ENCODE measurements around the gene ISCU. TPM values are rescaled to one million over a fixed set of nuclear protein-coding genes. Genes with fewer than 3 reads are reported as not detected.

ISCU gene
- total RNA-seq, 4 donors from 2014 or later: 229 to 512 (median 248) TPM

- 90 to 93% methylated on average over 4 of the region's 4 CpGs for WGBS, 2 donors
- intact Hi-C loops (cut with DNase I): no loop called here
- Histone ChIP-seq H3K27ac (no peak overlapping the region), H3K36me3 (peaks cover 45% of the 10 kb centered on the region in 2 donors), H3K27me3 (no peaks in the 10 kb centered on the region), H3K4me3 (replicated peaks in 1 of 3) (no peak overlapping the region), H3K9me3 (no peaks in the 10 kb centered on the region), H3K4me1 (no peaks in the 10 kb centered on the region)
- TF ChIP-seq CTCF (IDR thresholded peaks at IDR 0.05) (no peak), POLR2A (IDR thresholded peaks at IDR 0.05) (no peak)
- DNase-seq: no peak
Measured at GRCh38 chr12:108542320-108542719, 20.1 kb upstream of the ISCU start.

- H3K4me1 ChIP-seq: no peaks in the 10 kb centered on the region
- no peak for DNase-seq
- 90 to 94% methylated on average over 3 of the region's 3 CpGs for WGBS, 2 donors
- H3K36me3 ChIP-seq: peaks cover 36 to 47% of the 10 kb centered on the region in 2 donors
- intact Hi-C loops (cut with DNase I): no loop called here
- H3K27ac ChIP-seq: no peak overlapping the region
- no peaks in the 10 kb centered on the region for H3K9me3 ChIP-seq
- TF ChIP-seq POLR2A (IDR thresholded peaks at IDR 0.05) (no peak), CTCF (IDR thresholded peaks at IDR 0.05) (no peak)
- H3K27me3 ChIP-seq: no peaks in the 10 kb centered on the region
- no peak overlapping the region for H3K4me3 ChIP-seq (replicated peaks in 1 of 3)
Measured at GRCh38 chr12:108543652-108544051, 18.7 kb upstream of the ISCU start.

GRCh38 chr12:108547686-108548085, 14.7 kb upstream of the ISCU start:
- Histone ChIP-seq H3K36me3 (peaks cover 34 to 49% of the 10 kb centered on the region in 2 donors), H3K4me3 (replicated peaks in 1 of 3) (no peak overlapping the region), H3K4me1 (no peaks in the 10 kb centered on the region), H3K9me3 (no peaks in the 10 kb centered on the region), H3K27me3 (no peaks in the 10 kb centered on the region), H3K27ac (no peak overlapping the region)
- intact Hi-C loops (cut with DNase I): no loop called here
- no peak for DNase-seq
- 85 to 87% methylated on average over 9 of the region's 9 CpGs for WGBS, 2 donors
- TF ChIP-seq POLR2A (IDR thresholded peaks at IDR 0.05) (no peak), CTCF (IDR thresholded peaks at IDR 0.05) (no peak)

GRCh38 chr12:108548954-108549521, 13.4 kb upstream of the ISCU start:
- TF ChIP-seq CTCF (IDR thresholded peaks at IDR 0.05) (no peak), POLR2A (IDR thresholded peaks at IDR 0.05) (no peak)
- intact Hi-C loops (cut with DNase I): no loop called here
- no peak for DNase-seq

GRCh38 chr12:108551535-108551934, 10.9 kb upstream of the ISCU start:
- Histone ChIP-seq H3K27me3 (no peaks in the 10 kb centered on the region), H3K9me3 (no peaks in the 10 kb centered on the region), H3K4me1 (no peaks in the 10 kb centered on the region), H3K36me3 (peaks cover 9 to 22% of the 10 kb centered on the region in 2 donors), H3K4me3 (replicated peaks in 1 of 3) (no peak overlapping the region), H3K27ac (no peak overlapping the region)
- no peak for DNase-seq
- intact Hi-C loops (cut with DNase I): no loop called here
- TF ChIP-seq POLR2A (IDR thresholded peaks at IDR 0.05) (no peak), CTCF (IDR thresholded peaks at IDR 0.05) (no peak)
- WGBS, 2 donors: 88 to 92% methylated on average over 5 of the region's 5 CpGs

More at GRCh38 chr12:108548954-108549521, 13.4 kb upstream of the ISCU start:
- no peak overlapping the region for H3K27ac ChIP-seq
- no peaks in the 10 kb centered on the region for H3K9me3 ChIP-seq
- no peaks in the 10 kb centered on the region for H3K4me1 ChIP-seq
- H3K27me3 ChIP-seq: no peaks in the 10 kb centered on the region
- 73 to 84% methylated on average over 7 of the region's 7 CpGs for WGBS, 2 donors
- peaks cover 20 to 35% of the 10 kb centered on the region in 2 donors for H3K36me3 ChIP-seq
- no peak overlapping the region for H3K4me3 ChIP-seq (replicated peaks in 1 of 3)

Measured in thyroid gland (tissue), 4 donors.